ENCODE measurements around the gene SPEG.

Gene SPEG

GRCh38 chr2:219523031-219523671 lies 88.5 kb downstream of the SPEG start:
- H3K4me3 ChIP-seq (ENCODE audit: low read depth, low read length): no peak overlapping the region
- TF ChIP-seq CTCF (IDR thresholded peaks at IDR 0.05; ENCODE audit: borderline replicate concordance, insufficient read depth, low read depth, low read length): no peak

- H3K4me3 ChIP-seq (ENCODE audit: low read depth, low read length): no peak overlapping the region
- no peak for TF ChIP-seq CTCF (IDR thresholded peaks at IDR 0.05; ENCODE audit: borderline replicate concordance, insufficient read depth, low read depth, low read length)
Observed at GRCh38 chr2:219524817-219525216, 90.2 kb downstream of the SPEG start.

GRCh38 chr2:219525533-219526232 lies 91.0 kb downstream of the SPEG start:
- no peak overlapping the region for H3K4me3 ChIP-seq (ENCODE audit: low read depth, low read length)
- no peak for TF ChIP-seq CTCF (IDR thresholded peaks at IDR 0.05; ENCODE audit: borderline replicate concordance, insufficient read depth, low read depth, low read length)

GRCh38 chr2:219526320-219527075 lies 91.9 kb downstream of the SPEG start:
- no peak overlapping the region for H3K4me3 ChIP-seq (ENCODE audit: low read depth, low read length)
- TF ChIP-seq CTCF (IDR thresholded peaks at IDR 0.05; ENCODE audit: borderline replicate concordance, insufficient read depth, low read depth, low read length): no peak

- H3K4me3 ChIP-seq (ENCODE audit: low read depth, low read length): no peak overlapping the region
- no peak for TF ChIP-seq CTCF (IDR thresholded peaks at IDR 0.05; ENCODE audit: borderline replicate concordance, insufficient read depth, low read depth, low read length)
Observed at GRCh38 chr2:219527076-219527394, 92.4 kb downstream of the SPEG start.

GRCh38 chr2:219527472-219527871 lies 92.8 kb downstream of the SPEG start:
- no peak overlapping the region for H3K4me3 ChIP-seq (ENCODE audit: low read depth, low read length)
- TF ChIP-seq CTCF (IDR thresholded peaks at IDR 0.05; ENCODE audit: borderline replicate concordance, insufficient read depth, low read depth, low read length): no peak
